Measurements from ENCODE around the gene PPFIBP1.

DNA sequence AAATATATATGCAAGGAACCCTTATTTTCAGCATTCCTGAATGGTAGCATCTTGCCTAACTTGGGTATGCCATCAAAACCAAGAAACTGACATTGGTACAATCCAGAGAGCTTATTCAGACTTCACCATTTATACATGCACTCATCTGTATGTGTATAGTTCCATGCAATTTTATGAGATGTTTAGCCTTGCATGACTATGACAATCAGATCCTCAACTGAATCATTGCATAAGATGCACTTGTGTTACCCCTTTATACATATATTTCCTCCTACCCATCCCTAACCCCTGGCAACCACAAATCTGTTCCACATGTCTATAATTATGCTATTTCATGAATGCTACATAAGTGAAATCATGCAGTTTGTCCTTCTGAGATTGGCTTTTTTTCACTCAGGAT is 37.0 kb upstream of the PPFIBP1 start:
- TF ChIP-seq, protein P1, sequence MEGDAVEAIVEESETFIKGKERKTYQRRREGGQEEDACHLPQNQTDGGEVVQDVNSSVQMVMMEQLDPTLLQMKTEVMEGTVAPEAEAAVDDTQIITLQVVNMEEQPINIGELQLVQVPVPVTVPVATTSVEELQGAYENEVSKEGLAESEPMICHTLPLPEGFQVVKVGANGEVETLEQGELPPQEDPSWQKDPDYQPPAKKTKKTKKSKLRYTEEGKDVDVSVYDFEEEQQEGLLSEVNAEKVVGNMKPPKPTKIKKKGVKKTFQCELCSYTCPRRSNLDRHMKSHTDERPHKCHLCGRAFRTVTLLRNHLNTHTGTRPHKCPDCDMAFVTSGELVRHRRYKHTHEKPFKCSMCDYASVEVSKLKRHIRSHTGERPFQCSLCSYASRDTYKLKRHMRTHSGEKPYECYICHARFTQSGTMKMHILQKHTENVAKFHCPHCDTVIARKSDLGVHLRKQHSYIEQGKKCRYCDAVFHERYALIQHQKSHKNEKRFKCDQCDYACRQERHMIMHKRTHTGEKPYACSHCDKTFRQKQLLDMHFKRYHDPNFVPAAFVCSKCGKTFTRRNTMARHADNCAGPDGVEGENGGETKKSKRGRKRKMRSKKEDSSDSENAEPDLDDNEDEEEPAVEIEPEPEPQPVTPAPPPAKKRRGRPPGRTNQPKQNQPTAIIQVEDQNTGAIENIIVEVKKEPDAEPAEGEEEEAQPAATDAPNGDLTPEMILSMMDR (IDR thresholded peaks at IDR 0.05) = no peak
- TF ChIP-seq POLR2A (IDR thresholded peaks at IDR 0.05) = no peak
- no peak for TF ChIP-seq EP300 (IDR thresholded peaks at IDR 0.05)
- no peak for TF ChIP-seq POLR2AphosphoS5 (IDR thresholded peaks at IDR 0.05)

Measured in suprapubic skin (tissue), 4 donors.